Body of pancreas (tissue), 4 donors: Measurements from ENCODE around the gene GMPR. TPM values are rescaled to one million over a fixed set of nuclear protein-coding genes. Genes with fewer than 3 reads are reported as not detected.

Experiments used
- ATAC-seq: fragments of 150-250 bp; one replicate; pipeline ENCODE4 v1.9.1; 2016
- DNase-seq, 4 donors: peaks; one replicate each; pipeline ENCODE4 v3.0.0-alpha.2; 2019
- H3K27ac ChIP-seq, 4 donors: fragments of 200-600 bp; sonication (generic); 1 replicate in 3 of 4; 2 replicates in 1 of 4; pipeline versions ENCODE4 v1.5.1 to v1.6.1; 2016 to 2019; ENCODE audit warnings: mild to moderate bottlenecking in 1 of 4, mixed read lengths in 1 of 4, moderate library complexity in 1 of 4
- H3K27me3 ChIP-seq, 2 donors: fragments of 200-600 bp; sonication (generic); one replicate each; pipeline ENCODE4 v1.6.0; 2016; ENCODE audit warnings: mild to moderate bottlenecking in 1 of 2
- H3K36me3 ChIP-seq, 2 donors: fragments of 200-600 bp; sonication (generic); replicated peaks in 1 of 2; 2 replicates each; pipeline ENCODE4 v1.5.1; 2016; ENCODE audit warnings: low read depth in 2 of 2; ENCODE audit not compliant: insufficient read depth in 1 of 2
- H3K4me1 ChIP-seq: fragments of 200-600 bp; sonication (generic); one replicate; pipeline ENCODE4 v1.6.0; 2016
- H3K4me3 ChIP-seq, 2 donors: fragments of 200-600 bp; sonication (generic); 1 replicate in 1 of 2; 2 replicates in 1 of 2; pipeline ENCODE4 v1.5.1; 2016 to 2019
- H3K9me3 ChIP-seq, 3 donors: fragments of 200-600 bp; sonication (generic); 1 replicate in 2 of 3; 2 replicates in 1 of 3; pipeline ENCODE4 v1.5.1; 2016
- POLR2A ChIP-seq, 3 donors: fragments of 450-650 bp; IDR thresholded peaks; one replicate each; pipeline ENCODE4 v1.6.1; 2016; ENCODE audit warnings: antibody characterized with exemption in 3 of 3, mild to moderate bottlenecking in 2 of 3
- WGBS, 2 donors: methylation state at CpG; one replicate each; pipeline ENCODE4 v1.1.5; 2017; 5-methylcytosine and 5-hydroxymethylcytosine counted together
- intact Hi-C: fragments of 100-400 bp; cut with DNase I; formaldehyde crosslinking; loops from one replicate; pipeline ENCODE4 v1.15.1; 2023
- total RNA-seq, 2 donors: library from RNA; depleted of rRNA; stranded (reverse); fragments of >200 nt; gene quantifications; one replicate each; pipeline ENCODE4 v1.1.0, GENCODE V29; 2016
- TF ChIP-seq, protein P1 (sequence below), 7 experiments: fragments of 450-650 bp in 4 of 7; fragments of 200-600 bp in 3 of 7; sonication (generic) in 3 of 7; IDR thresholded peaks; one replicate each; pipeline ENCODE4 v1.5.1; 2016 to 2019; ENCODE audit warnings: antibody characterized with exemption in 7 of 7

Gene GMPR
- total RNA-seq, 2 donors from 2014 or later: 7.9 to 14.0 TPM

DNA sequence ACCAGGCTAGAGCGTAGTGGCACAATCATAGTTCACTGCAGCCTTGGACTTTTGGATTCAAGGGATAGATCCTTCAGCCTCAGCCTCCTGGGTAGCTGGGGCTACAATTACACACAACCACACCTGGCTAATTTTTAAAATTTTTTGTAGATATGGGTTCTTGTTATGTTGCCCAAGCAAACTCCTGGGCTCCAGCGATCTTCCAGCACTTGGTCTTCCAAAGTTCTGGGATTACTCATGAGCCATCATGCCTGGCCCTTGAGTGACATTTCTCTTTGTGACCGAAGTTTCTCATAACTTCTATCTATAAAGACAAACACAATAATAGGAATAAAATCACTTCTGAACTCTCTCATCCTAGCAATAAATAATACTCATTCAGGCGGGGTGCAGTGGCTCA is 26.1 kb upstream of the GMPR start:
- H3K9me3 ChIP-seq: no peaks in the 10 kb centered on the region
- ATAC-seq (no peak), DNase-seq (no peak)
- no peak overlapping the region for H3K4me3 ChIP-seq
- H3K27ac ChIP-seq: no peak overlapping the region
- intact Hi-C loops: no loop called here
- no peaks in the 10 kb centered on the region for H3K27me3 ChIP-seq
- 85 to 89% methylated on average over 4 of the region's 4 CpGs for WGBS, 2 donors
- TF ChIP-seq, protein P1, sequence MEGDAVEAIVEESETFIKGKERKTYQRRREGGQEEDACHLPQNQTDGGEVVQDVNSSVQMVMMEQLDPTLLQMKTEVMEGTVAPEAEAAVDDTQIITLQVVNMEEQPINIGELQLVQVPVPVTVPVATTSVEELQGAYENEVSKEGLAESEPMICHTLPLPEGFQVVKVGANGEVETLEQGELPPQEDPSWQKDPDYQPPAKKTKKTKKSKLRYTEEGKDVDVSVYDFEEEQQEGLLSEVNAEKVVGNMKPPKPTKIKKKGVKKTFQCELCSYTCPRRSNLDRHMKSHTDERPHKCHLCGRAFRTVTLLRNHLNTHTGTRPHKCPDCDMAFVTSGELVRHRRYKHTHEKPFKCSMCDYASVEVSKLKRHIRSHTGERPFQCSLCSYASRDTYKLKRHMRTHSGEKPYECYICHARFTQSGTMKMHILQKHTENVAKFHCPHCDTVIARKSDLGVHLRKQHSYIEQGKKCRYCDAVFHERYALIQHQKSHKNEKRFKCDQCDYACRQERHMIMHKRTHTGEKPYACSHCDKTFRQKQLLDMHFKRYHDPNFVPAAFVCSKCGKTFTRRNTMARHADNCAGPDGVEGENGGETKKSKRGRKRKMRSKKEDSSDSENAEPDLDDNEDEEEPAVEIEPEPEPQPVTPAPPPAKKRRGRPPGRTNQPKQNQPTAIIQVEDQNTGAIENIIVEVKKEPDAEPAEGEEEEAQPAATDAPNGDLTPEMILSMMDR (IDR thresholded peaks at IDR 0.05): no peak
- TF ChIP-seq POLR2A (IDR thresholded peaks at IDR 0.05): no peak
- H3K36me3 ChIP-seq: no peaks in the 10 kb centered on the region
- H3K4me1 ChIP-seq: peaks cover 13% of the 10 kb centered on the region

DNA sequence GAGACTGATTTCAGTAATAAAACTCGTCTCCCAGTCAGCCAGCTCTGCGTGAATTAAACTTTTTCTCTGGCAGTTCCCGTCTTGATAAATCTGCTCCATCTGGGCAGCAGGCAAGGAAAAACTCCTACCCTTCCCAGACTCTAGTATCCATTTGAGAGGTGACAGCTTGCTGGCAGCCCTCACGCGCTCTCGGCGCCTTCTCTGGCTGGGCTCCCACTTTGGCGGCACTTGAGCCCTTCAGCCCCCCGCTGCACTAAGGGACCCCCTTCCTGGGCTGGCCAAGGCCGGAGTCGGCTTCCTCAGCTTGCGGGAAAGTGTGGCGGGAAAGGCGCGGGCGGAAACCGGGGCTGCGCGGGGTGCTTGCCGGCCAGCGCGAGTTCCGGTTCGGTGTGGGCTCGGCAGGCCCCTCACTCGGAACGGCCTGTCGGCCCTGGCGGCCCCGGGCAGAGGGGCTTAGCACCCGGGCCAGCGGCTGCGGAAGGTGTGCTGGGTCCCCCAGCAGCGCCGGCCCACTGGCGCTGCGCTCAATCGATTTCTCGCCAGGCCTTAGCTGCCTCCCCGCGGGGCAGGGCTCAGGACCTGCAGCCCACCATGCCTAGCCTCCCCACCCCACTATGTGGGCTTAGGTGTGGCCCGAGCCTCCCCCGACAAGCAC is 21.8 kb upstream of the GMPR start:
- no peaks in the 10 kb centered on the region for H3K9me3 ChIP-seq
- TF ChIP-seq POLR2A (IDR thresholded peaks at IDR 0.05): no peak
- TF ChIP-seq, protein P1 (IDR thresholded peaks at IDR 0.05): no peak
- H3K36me3 ChIP-seq: no peaks in the 10 kb centered on the region
- H3K27ac ChIP-seq: no peak overlapping the region
- DNase-seq (no peak), ATAC-seq (no peak)
- no peak overlapping the region for H3K4me3 ChIP-seq
- WGBS, 2 donors: 11 to 39% methylated on average over 7 to 27 of the region's 43 CpGs
- peaks cover 13% of the 10 kb centered on the region for H3K4me1 ChIP-seq
- no peaks in the 10 kb centered on the region for H3K27me3 ChIP-seq
- intact Hi-C loops: no loop called here

DNA sequence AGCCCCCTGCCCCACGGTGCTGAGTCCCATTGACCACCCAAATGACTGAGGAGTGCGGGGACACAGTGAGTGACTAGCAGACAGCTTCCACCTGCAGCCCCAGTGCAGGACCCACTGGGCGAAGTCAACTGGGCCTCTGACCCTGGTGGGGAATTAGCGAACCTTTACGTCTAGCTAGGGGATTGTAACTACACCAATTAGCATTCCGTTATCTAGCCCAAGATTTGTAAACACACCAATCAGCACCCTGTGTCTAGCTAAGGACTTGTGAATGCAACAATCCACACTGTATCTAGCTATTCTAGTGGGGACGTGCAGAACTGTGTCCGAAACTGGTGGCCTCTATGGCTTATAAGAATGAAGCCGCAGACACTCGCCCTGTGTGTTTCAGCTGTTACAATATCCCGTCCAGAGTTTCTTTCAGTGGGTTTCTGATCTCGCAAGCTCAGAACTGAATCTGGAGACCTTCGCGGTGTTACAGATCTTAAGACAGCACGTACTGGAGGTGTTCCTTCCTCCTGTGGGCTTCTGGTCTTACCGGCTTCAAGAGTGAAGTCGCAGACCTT is 21.1 kb upstream of the GMPR start:
- DNase-seq: no peak
- no peaks in the 10 kb centered on the region for H3K36me3 ChIP-seq
- H3K27me3 ChIP-seq: no peaks in the 10 kb centered on the region
- intact Hi-C loops: no loop called here
- H3K9me3 ChIP-seq: no peaks in the 10 kb centered on the region
- ATAC-seq: no peak
- peaks cover 13% of the 10 kb centered on the region for H3K4me1 ChIP-seq
- TF ChIP-seq POLR2A (IDR thresholded peaks at IDR 0.05): no peak
- TF ChIP-seq, protein P1 (IDR thresholded peaks at IDR 0.05): no peak
- H3K27ac ChIP-seq: no peak overlapping the region
- 87 to 90% methylated on average over 14 to 17 of the region's 17 CpGs for WGBS, 2 donors
- no peak overlapping the region for H3K4me3 ChIP-seq

DNA sequence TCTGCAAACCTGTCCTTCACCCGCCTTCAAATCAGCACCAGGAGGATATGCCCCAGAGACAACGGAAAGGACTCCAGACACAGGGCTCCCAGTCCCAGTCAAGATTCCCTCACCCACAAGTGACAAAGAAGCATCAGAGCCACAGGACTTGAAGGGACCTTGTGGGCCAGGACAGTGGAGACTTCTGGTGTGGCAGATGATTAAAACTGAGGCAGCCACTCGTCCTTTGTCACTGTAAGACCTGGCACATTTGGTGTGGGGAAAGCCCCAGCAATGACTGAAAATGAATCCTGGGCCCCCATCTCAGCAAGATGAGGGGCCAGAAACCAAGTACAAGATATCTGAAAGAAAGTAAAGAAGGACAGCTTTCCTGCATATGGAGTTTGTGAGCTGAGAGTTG is 15.6 kb upstream of the GMPR start:
- TF ChIP-seq POLR2A (IDR thresholded peaks at IDR 0.05): no peak
- TF ChIP-seq, protein P1 (IDR thresholded peaks at IDR 0.05): no peak
- DNase-seq (no peak), ATAC-seq (no peak)
- H3K4me3 ChIP-seq: no peak overlapping the region
- intact Hi-C loops: no loop called here
- no peaks in the 10 kb centered on the region for H3K27me3 ChIP-seq
- H3K9me3 ChIP-seq: no peaks in the 10 kb centered on the region
- 89 to 98% methylated on average over 3 of the region's 3 CpGs for WGBS, 2 donors
- H3K27ac ChIP-seq: no peak overlapping the region
- peaks cover 10% of the 10 kb centered on the region for H3K4me1 ChIP-seq
- no peaks in the 10 kb centered on the region for H3K36me3 ChIP-seq

DNA sequence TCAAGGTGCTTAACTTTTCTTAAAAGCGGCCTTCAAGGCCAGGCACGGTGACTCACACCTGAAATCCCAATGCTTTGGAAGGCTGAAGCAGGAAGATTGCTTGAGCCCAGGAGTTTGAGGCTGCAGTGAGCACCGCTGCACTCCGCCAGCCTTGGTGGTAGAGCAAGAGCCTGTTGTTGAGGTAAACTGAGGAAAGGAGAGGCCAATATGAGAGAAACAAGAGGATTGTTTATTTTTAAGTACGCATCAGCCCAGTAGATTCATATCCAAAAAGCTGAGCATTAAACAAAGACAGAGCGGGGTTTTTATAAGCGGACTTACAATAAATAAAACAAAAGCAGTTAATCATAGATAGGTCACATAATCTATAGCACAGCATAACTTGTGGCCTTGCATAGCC is 15.0 kb upstream of the GMPR start:
- DNase-seq: no peak
- WGBS, 2 donors: 66 to 69% methylated on average over 7 of the region's 7 CpGs
- TF ChIP-seq POLR2A (IDR thresholded peaks at IDR 0.05): no peak
- TF ChIP-seq, protein P1 (IDR thresholded peaks at IDR 0.05): no peak
- H3K9me3 ChIP-seq: no peaks in the 10 kb centered on the region
- H3K4me3 ChIP-seq: no peak overlapping the region
- H3K27me3 ChIP-seq: no peaks in the 10 kb centered on the region
- ATAC-seq: no peak
- intact Hi-C loops: no loop called here
- no peak overlapping the region for H3K27ac ChIP-seq
- H3K4me1 ChIP-seq: peaks cover 10% of the 10 kb centered on the region
- no peaks in the 10 kb centered on the region for H3K36me3 ChIP-seq
